ENCODE data around the gene MS4A18.

The MS4A18 gene

GRCh38 chr11:60785136-60785535 is 60.6 kb downstream of the MS4A18 start, which contains the start of gene MS4A10:
TSS of gene MS4A10 (plus strand) at chr11:60785333. CDS start at chr11:60790336, 5,003 bp downstream.
- Histone ChIP-seq H3K4me3 (ENCODE audit: low read length) (no peak within 1 kb of the TSS), H3K4me1 (ENCODE audit: control insufficient read depth, insufficient read depth, low read length) (no peaks in the 10 kb centered on the region), H3K27me3 (ENCODE audit: control insufficient read depth, insufficient read depth, low read length) (no peaks in the 10 kb centered on the region), H3K27ac (ENCODE audit: low read depth, low read length) (no peak within 1 kb of the TSS), H3K9ac (ENCODE audit: low read length) (no peak within 1 kb of the TSS), H3K36me3 (ENCODE audit: control insufficient read depth, insufficient read depth, low read length) (no peaks in the 10 kb centered on the region)

GRCh38 chr11:60785806-60786361 is 61.4 kb downstream of the MS4A18 start:
- Histone ChIP-seq H3K4me3 (ENCODE audit: low read length) (no peak overlapping the region), H3K4me1 (ENCODE audit: control insufficient read depth, insufficient read depth, low read length) (no peaks in the 10 kb centered on the region), H3K27me3 (ENCODE audit: control insufficient read depth, insufficient read depth, low read length) (no peaks in the 10 kb centered on the region), H3K36me3 (ENCODE audit: control insufficient read depth, insufficient read depth, low read length) (no peaks in the 10 kb centered on the region), H3K9ac (ENCODE audit: low read length) (no peak overlapping the region), H3K27ac (ENCODE audit: low read depth, low read length) (no peak overlapping the region)

- Histone ChIP-seq H3K9ac (ENCODE audit: low read length) (no peak overlapping the region), H3K27me3 (ENCODE audit: control insufficient read depth, insufficient read depth, low read length) (no peaks in the 10 kb centered on the region), H3K4me1 (ENCODE audit: control insufficient read depth, insufficient read depth, low read length) (no peaks in the 10 kb centered on the region), H3K27ac (ENCODE audit: low read depth, low read length) (no peak overlapping the region), H3K36me3 (ENCODE audit: control insufficient read depth, insufficient read depth, low read length) (no peaks in the 10 kb centered on the region), H3K4me3 (ENCODE audit: low read length) (no peak overlapping the region)
Measured at GRCh38 chr11:60786811-60787567, 62.5 kb downstream of the MS4A18 start.

GRCh38 chr11:60788401-60789125 is 64.0 kb downstream of the MS4A18 start:
- Histone ChIP-seq H3K36me3 (ENCODE audit: control insufficient read depth, insufficient read depth, low read length) (no peaks in the 10 kb centered on the region), H3K27ac (ENCODE audit: low read depth, low read length) (no peak overlapping the region), H3K27me3 (ENCODE audit: control insufficient read depth, insufficient read depth, low read length) (no peaks in the 10 kb centered on the region), H3K9ac (ENCODE audit: low read length) (no peak overlapping the region), H3K4me1 (ENCODE audit: control insufficient read depth, insufficient read depth, low read length) (no peaks in the 10 kb centered on the region), H3K4me3 (ENCODE audit: low read length) (no peak overlapping the region)

GRCh38 chr11:60790726-60791125 is 66.2 kb downstream of the MS4A18 start:
- Histone ChIP-seq H3K36me3 (ENCODE audit: control insufficient read depth, insufficient read depth, low read length) (no peaks in the 10 kb centered on the region), H3K9ac (ENCODE audit: low read length) (no peak overlapping the region)

GRCh38 chr11:60791153-60791933 is 66.8 kb downstream of the MS4A18 start:
- Histone ChIP-seq H3K27ac (ENCODE audit: low read depth, low read length) (no peak overlapping the region), H3K4me3 (ENCODE audit: low read length) (no peak overlapping the region), H3K27me3 (ENCODE audit: control insufficient read depth, insufficient read depth, low read length) (no peaks in the 10 kb centered on the region), H3K4me1 (ENCODE audit: control insufficient read depth, insufficient read depth, low read length) (no peaks in the 10 kb centered on the region), H3K9ac (ENCODE audit: low read length) (no peak overlapping the region), H3K36me3 (ENCODE audit: control insufficient read depth, insufficient read depth, low read length) (no peaks in the 10 kb centered on the region)

More at GRCh38 chr11:60790726-60791125, 66.2 kb downstream of the MS4A18 start:
- H3K4me3 ChIP-seq (ENCODE audit: low read length), result no peak overlapping the region
- no peak overlapping the region for H3K27ac ChIP-seq (ENCODE audit: low read depth, low read length)
- H3K27me3 ChIP-seq (ENCODE audit: control insufficient read depth, insufficient read depth, low read length), result no peaks in the 10 kb centered on the region
- H3K4me1 ChIP-seq (ENCODE audit: control insufficient read depth, insufficient read depth, low read length), result no peaks in the 10 kb centered on the region

- no peak overlapping the region for H3K4me3 ChIP-seq (ENCODE audit: low read length)
- no peaks in the 10 kb centered on the region for H3K4me1 ChIP-seq (ENCODE audit: control insufficient read depth, insufficient read depth, low read length)
- H3K36me3 ChIP-seq (ENCODE audit: control insufficient read depth, insufficient read depth, low read length), result no peaks in the 10 kb centered on the region
- no peak overlapping the region for H3K27ac ChIP-seq (ENCODE audit: low read depth, low read length)
- no peaks in the 10 kb centered on the region for H3K27me3 ChIP-seq (ENCODE audit: control insufficient read depth, insufficient read depth, low read length)
- H3K9ac ChIP-seq (ENCODE audit: low read length), result no peak overlapping the region
Measured at GRCh38 chr11:60792521-60792920, 68.0 kb downstream of the MS4A18 start.

Data from rectal smooth muscle tissue (tissue), 1 donor.